GM18951 (cell line): Measurements from ENCODE around the gene RPS21.
"Not testable (repeated sequence)": the region's sequence is repeated elsewhere in the genome, so short reads cannot be mapped to it uniquely, and the experiment has no call there.

ENCODE experiments used
- POLR2A ChIP-seq: IDR thresholded peaks from 4 replicates; pipeline ENCODE4 v1.6.1; 2011; ENCODE audit warnings: mild to moderate bottlenecking; ENCODE audit not compliant: insufficient read length, insufficient read depth; ENCODE audit errors: extremely low read depth
- in situ Hi-C: fragments of 300-500 bp; cut with MboI; formaldehyde crosslinking; loops from one replicate; pipeline ENCODE4 v1.12.0; 2022; ENCODE audit warnings: low sequenced_read_pairs, mixed read lengths, inconsistent platforms; ENCODE audit not compliant: unreplicated experiment

The RPS21 gene

GRCh38 chr20:62372042-62372993, 14.6 kb upstream of the RPS21 start:
- in situ Hi-C loops = no loop called here
- no peak for TF ChIP-seq POLR2A

GRCh38 chr20:62373631-62374179, 13.2 kb upstream of the RPS21 start:
- in situ Hi-C loops = not testable (repeated sequence)

GRCh38 chr20:62374331-62375152, 12.4 kb upstream of the RPS21 start:
- in situ Hi-C loops = no loop called here
- no peak for TF ChIP-seq POLR2A

- no peak for TF ChIP-seq POLR2A
- in situ Hi-C loops = no loop called here
These were observed 10.5 kb upstream of the RPS21 start for GRCh38 chr20:62376112-62377063.

- in situ Hi-C loops = no loop called here
- no peak for TF ChIP-seq POLR2A
These were observed 9.8 kb upstream of the RPS21 start for GRCh38 chr20:62377064-62377461.

- no peak for TF ChIP-seq POLR2A
- in situ Hi-C loops = no loop called here
These were observed 9.2 kb upstream of the RPS21 start for GRCh38 chr20:62377615-62378178.

- in situ Hi-C loops = no loop called here
- no peak for TF ChIP-seq POLR2A
These were observed 8.7 kb upstream of the RPS21 start for GRCh38 chr20:62378215-62378614.

GRCh38 chr20:62381202-62381797, 5.6 kb upstream of the RPS21 start:
- in situ Hi-C loops = loop anchor here (10.0 kb wide), 1 partner anchor 76 kb away; the partner anchor contains the start of gene ADRM1
- no peak for TF ChIP-seq POLR2A

GRCh38 chr20:62381842-62382241, 5.1 kb upstream of the RPS21 start:
- in situ Hi-C loops = loop anchor here (10.0 kb wide), 1 partner anchor 77 kb away; the partner anchor contains the start of gene ADRM1
- TF ChIP-seq POLR2A = no peak

GRCh38 chr20:62382306-62383198, 4.4 kb upstream of the RPS21 start:
- in situ Hi-C loops = loop anchor here (10.0 kb wide), 1 partner anchor 78 kb away; the partner anchor contains the start of gene ADRM1
- TF ChIP-seq POLR2A = no peak
